T1000 (cell line): ENCODE measurements around the gene APOA1.
A peak's percentile ranks its signal among the peaks of the same experiment; 100 is the strongest.
"Not testable (repeated sequence)": the region's sequence is repeated elsewhere in the genome, so short reads cannot be mapped to it uniquely, and the experiment has no call there.

ENCODE experiments used
- DNase-seq: peaks from one replicate; lab custom pipeline; 2025; ENCODE audit warnings: mixed read lengths; lab: John Stamatoyannopoulos, UW

Gene APOA1

DNA sequence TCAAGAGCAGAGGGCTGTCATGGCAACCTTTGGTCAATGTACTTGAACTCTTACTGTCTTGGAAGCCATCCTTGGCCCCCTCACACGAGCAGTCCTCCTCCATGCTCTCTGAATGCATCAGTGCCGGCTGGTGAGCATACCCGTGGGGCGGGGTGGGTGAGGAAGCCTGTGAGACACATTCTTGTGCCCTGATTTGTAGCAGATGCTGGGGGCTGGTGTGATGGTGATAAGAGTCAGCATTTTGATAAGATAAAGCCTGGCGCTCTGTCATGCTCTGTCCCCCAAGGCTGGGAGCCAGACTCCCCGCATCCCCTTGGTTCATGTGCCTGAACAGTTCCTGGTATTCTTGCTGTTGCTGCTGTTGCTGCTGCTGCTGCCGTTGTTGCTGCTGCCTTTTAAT lies 20.5 kb upstream of the APOA1 start:
- no peak for DNase-seq

DNA sequence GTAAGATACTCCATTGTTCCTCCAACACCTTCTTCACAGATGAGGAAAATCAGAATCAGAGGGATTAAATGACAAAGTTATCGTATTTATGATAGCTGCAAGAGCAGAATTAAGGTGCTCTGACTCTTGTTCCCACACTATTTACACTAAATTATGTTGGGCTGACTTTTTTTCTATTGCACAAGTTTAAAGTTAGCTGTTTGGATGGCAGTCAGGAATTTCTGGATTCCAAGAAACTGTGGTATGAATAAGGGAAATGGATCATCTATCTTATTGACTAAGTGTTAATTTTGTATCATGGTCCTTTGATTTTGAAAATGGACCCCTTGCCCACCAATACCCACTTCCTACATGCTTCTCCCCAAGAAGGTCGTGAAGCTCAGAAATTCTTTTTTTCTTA lies 19.9 kb upstream of the APOA1 start:
- no peak for DNase-seq

DNA sequence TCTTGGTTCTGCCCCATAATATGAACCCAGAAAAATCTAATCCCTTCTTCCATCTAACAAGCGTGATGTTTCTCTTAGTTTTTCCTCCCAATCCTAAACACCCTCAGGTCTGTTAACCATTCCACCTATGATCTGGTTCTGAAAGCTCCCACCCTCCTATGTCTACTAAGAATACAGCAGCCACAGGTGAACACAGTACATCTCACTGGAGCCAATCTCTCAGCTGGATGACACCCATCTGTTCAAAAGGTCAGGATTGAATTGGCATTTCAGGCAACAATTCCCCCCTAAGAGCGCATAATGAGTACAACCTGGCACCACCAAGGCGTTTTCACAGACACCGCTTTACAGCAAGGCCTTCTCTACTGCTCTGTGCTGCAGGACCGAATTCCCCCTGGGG lies 19.0 kb upstream of the APOA1 start:
- no peak for DNase-seq

DNA sequence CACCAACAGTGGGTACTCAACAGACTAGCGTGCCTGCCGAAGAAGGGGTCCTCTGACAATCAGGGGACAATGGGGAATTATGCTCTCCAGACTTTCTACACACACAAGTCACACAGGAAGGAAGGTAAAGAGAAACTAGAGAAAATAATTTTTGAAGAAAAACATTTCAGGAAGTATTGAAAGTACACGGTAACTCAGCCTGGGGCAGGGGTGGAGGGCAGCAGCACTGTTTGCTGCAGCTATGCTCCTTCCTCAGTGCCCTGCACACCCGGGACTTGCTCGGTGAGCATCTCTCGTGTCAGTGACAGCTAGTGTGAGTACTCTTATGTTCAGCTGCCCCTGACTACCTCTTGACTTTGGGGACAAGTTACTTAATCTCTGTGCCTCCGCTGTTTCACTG lies 18.0 kb upstream of the APOA1 start:
- DNase-seq, result no peak

DNA sequence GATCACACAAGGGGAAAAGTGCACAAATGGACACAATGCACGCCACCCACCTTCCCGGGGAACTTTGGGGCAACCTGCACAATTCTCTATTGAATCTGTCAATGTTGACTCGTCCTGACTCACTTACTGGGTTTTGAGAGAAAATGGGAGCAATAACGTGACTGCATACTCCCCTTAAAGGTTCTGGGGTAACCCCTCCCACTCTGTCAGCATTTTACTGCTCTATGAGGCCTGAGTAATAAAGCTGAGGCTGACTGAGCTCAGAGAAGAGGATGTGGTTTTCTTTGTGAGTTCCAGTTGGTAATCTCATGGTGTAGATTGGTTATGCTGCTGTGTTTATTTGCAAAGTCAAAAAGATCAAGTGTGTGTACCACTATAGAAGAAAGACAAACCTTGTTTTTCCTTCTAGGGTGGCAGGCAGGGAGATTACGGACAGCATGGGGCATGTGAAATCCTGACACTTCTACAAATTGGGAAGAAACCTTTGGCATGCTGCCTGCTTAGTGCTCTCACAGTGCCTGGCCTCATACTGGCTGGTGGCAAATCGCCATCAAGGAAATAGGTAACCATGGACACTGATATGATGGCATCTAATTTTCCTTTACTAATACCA lies 16.1 kb upstream of the APOA1 start:
- peak; percentile 73 for DNase-seq

DNA sequence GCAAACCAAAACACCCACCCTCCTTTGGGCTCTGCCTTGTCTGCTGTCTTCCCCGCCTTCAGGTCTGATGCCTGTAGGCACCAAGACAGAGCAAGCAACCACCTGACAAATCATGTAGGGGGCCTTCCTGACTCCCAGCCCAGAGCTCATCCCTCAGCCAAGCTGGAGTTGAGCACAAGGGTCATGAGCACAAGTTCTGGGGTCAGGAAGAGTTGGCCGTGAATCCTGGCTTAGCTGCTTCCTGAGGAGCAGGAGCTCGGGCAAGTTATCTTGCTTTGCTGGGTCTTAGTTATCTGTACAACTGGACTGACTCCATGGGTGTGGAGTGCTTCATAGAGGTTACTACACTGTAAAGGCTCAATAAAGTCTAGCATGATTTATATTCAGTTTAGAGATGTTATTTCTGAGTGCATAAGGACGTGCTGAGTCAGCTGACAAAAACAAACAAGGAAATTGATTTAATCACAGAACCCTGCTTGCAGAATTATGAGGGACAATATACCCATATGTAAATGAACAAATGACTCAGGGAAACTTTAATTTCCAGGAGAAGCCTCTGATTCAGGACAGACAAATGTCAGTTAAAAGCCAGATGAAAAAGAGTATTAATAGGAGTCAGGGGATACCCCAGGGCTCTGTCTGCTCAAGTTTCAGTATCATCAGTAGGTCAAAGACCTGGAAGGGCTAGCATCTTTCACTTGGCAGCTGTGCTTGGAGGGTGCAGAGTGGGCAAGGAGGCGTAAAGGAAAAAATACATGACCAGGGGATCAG lies 15.0 kb upstream of the APOA1 start:
- DNase-seq, result peak; percentile 29

DNA sequence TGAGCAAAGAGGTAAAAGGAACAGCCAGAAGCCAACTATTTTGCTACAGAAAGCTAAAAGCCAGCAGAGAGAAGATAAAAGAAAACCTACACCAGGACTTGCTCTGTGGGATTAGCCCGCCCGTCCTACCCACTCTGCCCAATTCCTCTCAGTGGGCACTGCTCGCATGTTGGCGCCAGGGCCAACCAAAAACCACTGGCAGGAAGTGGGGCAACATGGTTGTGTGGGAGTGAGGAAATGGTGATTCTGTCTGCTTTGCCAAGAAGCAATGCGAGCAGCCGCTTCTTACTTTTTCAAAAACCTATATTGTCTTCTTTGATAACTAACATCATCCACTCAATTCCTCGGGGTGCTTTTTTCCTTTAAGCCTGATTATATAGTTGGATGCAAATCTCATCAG lies 14.2 kb upstream of the APOA1 start:
- DNase-seq, result no peak

DNA sequence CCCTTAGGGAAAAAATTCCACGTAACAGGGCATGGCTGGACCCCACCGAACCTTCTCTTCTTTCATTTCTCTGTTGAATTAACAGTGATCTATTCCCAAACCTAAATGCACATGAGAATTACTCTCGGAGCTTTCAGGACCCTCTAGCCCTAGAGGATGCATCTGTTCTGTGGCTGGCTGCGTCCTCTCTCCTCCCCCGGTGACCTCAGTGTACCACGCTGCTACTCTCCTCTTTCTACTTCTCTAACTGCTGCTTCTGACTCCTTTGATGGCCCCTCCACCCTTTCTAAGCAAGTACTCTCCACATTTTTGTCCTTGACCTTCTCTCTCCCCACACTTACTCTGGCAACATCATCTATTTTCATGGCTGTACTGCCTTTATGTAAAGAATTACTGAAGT lies 12.1 kb upstream of the APOA1 start:
- no peak for DNase-seq

DNA sequence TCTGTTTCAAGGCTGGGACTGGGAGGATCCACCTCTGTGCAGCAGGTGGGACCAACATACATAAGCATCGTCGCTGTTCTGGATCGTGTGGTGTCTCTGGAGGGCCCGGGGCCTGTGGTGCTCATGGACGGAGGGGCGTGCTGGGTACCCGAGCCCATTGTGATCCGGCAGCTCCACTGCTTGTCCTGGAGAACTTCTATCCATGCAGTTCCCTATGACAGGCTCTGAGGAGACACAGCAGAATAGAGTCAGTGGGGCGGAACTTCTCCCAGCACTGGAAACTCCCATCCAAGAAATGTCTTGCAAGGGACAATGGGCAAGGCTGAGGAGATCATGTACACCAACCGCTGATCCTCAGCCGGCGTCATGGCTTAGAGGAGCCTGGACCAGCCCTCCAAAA lies 11.6 kb upstream of the APOA1 start:
- DNase-seq, result no peak

DNA sequence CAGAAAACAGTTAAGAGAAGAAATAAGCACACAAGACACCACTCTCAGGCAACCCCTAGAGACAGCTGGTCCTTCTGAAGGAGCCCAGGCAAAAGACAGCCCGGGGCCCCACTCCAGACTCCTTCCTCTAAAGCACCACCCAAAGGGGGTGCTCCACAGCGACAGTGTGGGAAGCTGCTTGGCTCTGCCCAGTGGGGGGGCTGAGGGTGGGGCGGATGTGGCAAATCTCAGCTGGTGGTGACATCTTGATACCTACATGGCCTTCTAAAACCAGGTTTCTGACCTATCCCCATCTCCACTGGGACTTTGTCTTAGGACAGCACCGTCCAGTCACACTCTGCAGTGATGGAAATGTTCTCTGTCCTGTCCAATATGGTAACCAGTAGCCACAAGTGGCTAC lies 10.2 kb upstream of the APOA1 start:
- DNase-seq, result no peak

DNA sequence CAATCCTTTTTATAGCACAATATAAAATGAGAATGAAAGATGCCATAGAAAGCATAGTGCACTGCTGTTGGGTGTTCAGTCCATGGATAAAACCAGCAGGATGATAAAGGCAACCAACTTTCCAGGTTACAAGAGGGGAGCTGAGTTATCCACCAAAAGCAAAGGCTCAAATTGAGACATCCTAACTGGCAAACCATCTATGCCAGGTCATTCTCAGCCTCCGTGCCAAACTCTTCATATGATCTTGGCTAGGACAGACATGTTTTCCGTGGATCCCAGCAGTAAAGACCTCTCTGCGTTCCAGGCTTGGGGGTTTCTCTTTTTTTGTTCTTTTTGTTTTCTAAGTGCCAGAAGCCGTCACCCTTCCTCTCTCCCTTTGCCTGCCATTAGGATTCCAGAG lies 7.3 kb upstream of the APOA1 start:
- no peak for DNase-seq

DNA sequence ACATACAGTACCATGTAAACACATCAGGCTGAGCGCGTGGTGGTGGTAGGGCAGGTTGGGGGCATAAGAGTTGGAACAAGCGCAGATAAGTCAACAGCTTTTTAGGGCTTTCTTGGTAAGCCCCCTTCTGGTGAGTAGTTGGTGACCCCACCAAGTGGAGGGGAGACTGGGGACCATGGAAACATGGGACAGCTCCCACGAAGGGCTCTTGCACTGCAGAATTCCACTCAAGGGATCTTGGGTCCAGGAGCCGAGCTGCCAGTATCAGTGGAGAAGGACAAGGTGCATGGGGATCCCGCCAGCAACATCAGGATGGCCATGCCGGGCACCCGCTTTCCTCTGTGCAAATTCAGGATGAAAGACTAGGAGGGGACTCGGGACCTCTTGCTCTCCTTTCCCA lies 6.2 kb upstream of the APOA1 start:
- no peak for DNase-seq

DNA sequence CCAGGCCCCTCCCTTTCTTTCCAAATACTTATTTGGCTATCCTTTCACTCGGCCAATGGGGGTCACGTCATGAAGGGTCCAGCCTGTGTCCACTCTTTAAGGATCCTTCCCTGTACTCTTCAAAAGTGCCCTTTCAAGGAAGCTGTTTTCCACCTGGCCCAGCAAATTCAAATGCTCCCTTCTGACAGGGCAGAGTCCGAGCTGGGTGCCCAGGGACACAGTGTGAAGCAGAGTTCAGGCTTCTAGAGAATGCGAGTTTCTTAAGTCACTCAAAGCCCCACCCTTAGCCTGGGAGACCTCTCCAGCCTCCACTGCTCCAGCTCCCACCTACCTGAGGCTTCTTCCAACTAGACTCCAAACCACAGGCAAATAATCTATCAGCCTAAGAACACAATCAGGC lies 5.5 kb upstream of the APOA1 start:
- DNase-seq, result no peak

DNA sequence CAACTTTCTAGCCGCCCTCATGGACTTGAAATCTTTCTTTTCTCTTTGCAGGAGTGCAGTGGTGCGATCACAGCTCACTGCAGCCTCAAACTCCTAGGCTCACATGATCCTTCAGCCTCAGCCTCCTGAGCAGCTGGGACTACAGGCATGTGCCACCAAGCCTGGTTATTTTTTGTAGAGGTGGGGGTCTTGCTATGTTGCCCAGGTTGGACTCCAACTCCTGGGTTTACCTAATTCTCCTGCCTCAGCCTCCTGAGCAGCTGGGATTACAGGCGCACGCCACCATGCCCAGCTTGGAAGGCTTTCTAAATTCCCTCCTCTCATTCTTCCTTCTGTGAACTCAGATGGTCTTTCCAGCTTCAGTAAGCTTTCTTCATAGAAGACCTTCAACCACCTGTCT lies 4.7 kb upstream of the APOA1 start:
- no peak for DNase-seq

DNA sequence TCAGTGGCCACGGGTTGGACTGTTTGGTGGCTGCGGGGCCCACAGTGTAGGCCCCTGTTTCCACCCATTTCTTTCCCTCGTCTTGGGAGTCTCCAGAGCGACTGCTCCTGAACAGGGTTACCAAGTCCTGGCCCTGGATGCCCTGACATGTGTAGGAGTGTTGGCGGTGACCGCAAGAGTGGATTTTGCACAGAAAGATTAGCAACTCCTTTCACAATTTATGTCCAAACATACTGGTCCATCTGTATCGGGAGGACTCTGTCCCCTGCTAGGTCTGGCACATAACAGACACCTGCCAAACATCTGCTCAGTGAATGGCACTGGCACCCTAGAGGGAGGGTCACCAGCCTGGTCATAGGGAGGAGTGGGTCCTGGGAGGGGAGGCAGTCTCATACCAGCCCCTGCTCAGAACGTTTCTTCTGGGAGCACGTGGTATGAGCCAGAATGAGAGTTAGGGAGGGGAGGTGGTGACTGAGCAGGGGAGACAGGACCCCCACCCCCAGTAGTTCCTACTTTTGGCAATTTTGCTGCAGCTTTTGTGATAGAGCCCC lies 3.4 kb upstream of the APOA1 start:
- no peak for DNase-seq

DNA sequence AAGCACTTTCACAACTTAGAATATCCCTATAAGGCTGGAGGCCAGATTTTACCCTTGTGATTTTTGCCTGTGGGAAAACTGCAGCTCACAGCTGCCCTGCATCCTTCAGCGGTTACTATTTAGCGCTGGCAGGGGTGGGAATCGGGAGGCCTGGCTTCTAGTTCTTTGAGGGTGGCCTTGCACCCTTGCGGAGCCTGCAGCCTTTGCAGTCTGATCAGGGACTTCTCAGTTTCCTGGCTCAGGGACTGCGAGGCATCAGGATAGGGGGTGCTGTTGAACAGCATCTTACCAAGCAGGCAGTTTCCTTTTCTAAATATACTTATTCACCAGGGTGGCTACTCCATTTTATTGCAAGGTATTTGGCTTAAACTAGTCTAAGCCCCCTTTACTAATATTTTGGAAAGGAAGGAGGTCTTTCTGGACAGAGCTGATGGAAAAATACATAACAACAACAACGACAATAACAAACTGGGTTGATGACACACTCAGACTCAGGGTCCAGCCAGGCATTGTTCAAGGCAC lies 2.9 kb upstream of the APOA1 start:
- no peak for DNase-seq

DNA sequence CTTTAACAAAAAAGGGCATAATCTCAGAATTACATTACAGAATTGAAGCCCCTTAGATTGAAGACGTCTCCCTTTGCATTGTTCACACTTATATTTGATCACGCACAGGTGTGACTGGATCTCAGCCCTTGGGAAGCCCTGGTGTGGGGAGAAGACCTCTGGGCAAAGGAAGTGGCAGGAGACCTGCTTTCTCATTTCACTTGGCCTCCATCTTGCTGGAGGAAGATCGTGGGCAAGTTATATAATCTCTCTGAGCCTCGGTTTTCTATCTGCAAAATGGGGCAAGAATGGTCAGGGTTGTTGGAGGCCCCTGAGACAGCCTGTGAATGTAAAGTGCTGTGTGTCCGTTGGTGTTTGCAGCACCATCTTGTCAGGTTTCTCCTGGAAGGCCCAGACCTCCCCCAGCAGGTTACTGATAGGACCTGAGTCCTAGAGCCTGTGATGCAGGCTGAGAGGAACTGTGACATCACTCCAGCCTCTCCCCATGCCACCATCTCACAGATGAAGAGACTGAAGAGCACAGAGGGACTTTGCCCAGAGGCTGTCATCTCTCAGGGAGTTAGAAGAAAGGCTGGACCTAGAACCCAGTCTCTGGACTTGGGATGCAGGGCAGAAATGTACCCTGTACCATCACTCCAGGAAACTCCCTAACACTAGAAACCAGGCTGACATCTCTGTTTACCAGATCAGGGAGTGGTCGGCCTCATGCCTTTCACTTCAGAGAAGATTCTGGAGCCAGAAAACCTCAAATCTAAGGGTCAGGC lies 1.1 kb upstream of the APOA1 start:
- DNase-seq, result no peak

DNA sequence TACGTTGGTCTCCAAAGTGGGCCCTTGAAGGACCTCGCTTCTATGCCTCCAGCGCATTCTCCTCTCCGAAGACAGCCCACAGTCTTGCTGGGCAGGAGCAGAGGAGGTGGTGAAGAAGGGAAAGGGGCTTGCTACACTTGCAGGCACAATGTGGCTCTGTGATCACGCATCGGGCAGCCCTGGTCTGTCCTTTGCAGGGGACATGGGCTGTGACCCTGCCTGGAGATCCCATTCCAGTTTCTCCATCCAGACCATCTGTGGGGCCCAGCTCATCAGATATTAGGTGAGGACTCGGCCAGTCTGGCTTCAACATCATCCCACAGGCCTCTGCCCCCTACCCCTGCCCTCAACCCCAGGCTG lies 810 bp downstream of the APOA1 start:
- DNase-seq, result no peak

DNA sequence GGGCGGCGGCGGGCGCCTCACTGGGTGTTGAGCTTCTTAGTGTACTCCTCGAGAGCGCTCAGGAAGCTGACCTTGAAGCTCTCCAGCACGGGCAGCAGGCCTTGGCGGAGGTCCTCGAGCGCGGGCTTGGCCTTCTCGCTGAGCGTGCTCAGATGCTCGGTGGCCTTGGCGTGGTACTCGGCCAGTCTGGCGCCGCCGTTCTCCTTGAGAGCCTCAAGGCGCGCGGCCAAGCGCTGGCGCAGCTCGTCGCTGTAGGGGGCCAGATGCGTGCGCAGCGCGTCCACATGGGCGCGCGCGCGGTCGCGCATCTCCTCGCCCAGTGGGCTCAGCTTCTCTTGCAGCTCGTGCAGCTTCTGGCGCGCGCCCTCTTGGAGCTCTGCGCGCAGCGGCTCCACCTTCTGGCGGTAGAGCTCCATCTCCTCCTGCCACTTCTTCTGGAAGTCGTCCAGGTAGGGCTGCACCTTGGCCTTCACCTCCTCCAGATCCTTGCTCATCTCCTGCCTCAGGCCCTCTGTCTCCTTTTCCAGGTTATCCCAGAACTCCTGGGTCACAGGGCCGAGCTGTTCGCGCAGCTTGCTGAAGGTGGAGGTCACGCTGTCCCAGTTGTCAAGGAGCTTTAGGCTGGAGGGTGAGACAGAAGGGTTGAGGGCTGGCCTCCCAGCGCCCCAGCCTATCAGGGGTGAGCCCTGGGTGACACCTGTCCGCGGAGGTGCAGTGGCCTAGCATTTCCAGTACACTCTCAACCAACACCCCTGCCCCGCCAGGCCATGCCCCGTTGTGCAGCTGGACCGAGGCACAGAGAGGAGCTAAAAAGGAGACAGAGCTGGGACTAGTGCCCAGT lies 1.4 kb downstream of the APOA1 start:
- peak; percentile 39 for DNase-seq

DNA sequence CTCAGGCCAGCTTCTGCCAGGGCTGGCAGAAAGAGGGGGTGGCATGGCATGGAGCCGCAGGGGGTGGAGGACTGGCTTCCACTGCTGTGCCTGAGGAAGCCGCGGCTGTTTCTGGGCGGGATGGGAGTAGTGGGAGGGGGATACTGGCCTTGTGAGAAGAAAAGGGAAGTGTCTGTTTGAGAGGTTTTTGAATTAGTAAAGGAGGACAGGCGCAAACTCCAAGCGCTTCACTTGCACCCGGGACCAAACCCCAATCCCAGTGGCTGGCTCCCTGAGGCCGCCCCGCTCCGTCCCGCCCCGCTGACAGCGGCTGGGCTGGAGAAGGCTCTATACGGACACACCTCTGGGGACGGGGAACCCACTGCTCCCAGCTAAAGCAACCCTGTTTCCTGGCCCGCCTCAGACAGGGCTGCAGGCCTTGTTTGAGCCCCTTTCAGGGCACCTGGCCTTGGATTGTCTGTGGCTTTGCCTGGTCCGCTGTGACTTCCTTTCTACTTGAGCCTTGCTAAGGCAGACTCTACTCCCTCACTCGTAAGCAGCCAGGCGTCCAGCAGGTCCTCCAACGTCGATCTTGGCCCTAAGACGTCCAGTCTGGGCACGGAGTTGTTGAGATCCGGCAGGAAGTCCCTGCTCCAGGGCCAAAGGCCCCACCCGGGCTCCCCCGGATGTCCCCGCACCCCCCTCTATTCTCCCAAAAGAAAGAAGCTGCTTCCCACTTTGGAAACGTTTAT lies 2.2 kb downstream of the APOA1 start:
- no peak for DNase-seq

DNA sequence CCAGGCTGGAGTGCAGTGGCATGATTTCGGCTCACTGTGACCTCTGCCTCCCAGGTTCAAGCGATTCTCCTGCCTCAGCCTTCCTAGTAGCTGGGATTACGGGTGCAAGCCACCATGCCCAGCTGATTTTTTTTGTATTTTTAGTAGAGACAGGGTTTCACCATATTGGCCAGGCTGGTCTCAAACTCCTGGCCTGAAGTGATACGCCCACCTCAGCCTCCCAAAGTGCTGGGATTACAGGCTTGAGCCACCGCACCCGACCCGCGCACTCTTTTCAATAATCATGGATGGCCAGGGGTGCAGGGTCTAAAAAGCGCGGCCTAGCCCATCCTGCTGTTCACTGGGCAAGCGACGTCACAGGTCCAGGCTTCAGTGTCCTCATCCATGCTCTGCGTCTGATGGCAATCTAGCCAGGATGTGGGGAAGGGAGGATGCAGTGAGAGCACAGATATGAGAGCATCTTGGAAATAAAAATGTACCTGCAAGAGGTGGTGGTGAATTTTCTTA lies 2.8 kb downstream of the APOA1 start:
- DNase-seq, result not testable (repeated sequence)
